Activated T-helper 1 cell treated with Interleukin-2 at 50 U/mL for 16 hours (primary cell): Measurements from ENCODE around the gene SEZ6.
A peak's percentile ranks its signal among the peaks of the same experiment; 100 is the strongest.

Source experiments
- DNase-seq: peaks from one replicate; pipeline ENCODE4 v3.0.0-alpha.2; 2020; ENCODE audit warnings: low read depth

SEZ6 gene

GRCh38 chr17:28954886-28955285 is 50.9 kb downstream of the SEZ6 start:
- DNase-seq, result no peak

- DNase-seq, result peak; percentile 22
These were observed 52.3 kb downstream of the SEZ6 start for GRCh38 chr17:28953444-28954118.

GRCh38 chr17:28951991-28952975 is 53.5 kb downstream of the SEZ6 start:
- peak; percentile 91 for DNase-seq

GRCh38 chr17:28951428-28951990 is 54.3 kb downstream of the SEZ6 start, which contains the start of gene PHF12:
TSS of gene PHF12 (minus strand) at chr17:28951518. CDS start at chr17:28950960, 558 bp downstream.
- peak; percentile 99 for DNase-seq

GRCh38 chr17:28950752-28951427 is 54.9 kb downstream of the SEZ6 start:
- peak; percentile 10 for DNase-seq

GRCh38 chr17:28950017-28950751 is 55.6 kb downstream of the SEZ6 start:
- DNase-seq, result peak; percentile 39

- peak; percentile 34 for DNase-seq
These were observed 56.4 kb downstream of the SEZ6 start for GRCh38 chr17:28949185-28950016.

- no peak for DNase-seq
These were observed 57.0 kb downstream of the SEZ6 start for GRCh38 chr17:28948873-28949184.

- no peak for DNase-seq
These were observed 57.5 kb downstream of the SEZ6 start for GRCh38 chr17:28948342-28948741.

GRCh38 chr17:28947639-28948038 is 58.2 kb downstream of the SEZ6 start:
- no peak for DNase-seq

GRCh38 chr17:28946239-28946638 is 59.6 kb downstream of the SEZ6 start:
- DNase-seq, result no peak

GRCh38 chr17:28944862-28945741 is 60.7 kb downstream of the SEZ6 start:
- DNase-seq, result no peak

- no peak for DNase-seq
These were observed 61.5 kb downstream of the SEZ6 start for GRCh38 chr17:28944343-28944742.

- no peak for DNase-seq
These were observed 62.9 kb downstream of the SEZ6 start for GRCh38 chr17:28942925-28943324.

GRCh38 chr17:28941251-28941650 is 64.6 kb downstream of the SEZ6 start:
- no peak for DNase-seq

GRCh38 chr17:28940675-28941074 is 65.2 kb downstream of the SEZ6 start:
- no peak for DNase-seq

- no peak for DNase-seq
These were observed 65.7 kb downstream of the SEZ6 start for GRCh38 chr17:28940142-28940541.

- DNase-seq, result no peak
These were observed 67.3 kb downstream of the SEZ6 start for GRCh38 chr17:28938552-28938951.

- no peak for DNase-seq
These were observed 68.6 kb downstream of the SEZ6 start for GRCh38 chr17:28937044-28937729.
